Kidney (tissue), 14 donors: ENCODE measurements around the gene ASCL5. TPM values are rescaled to one million over a fixed set of nuclear protein-coding genes. Genes with fewer than 3 reads are reported as not detected.

Source experiments
- DNase-seq, 5 donors: peaks; one replicate each; pipeline ENCODE4 v3.0.0-alpha.2; 2013 to 2020
- FAIRE-seq: peaks from 2 replicates; lab custom pipeline; 2012; peaks lifted over from hg19 to GRCh38; lab: Jason Lieb, UNC
- H3K27ac ChIP-seq, 2 donors: one replicate each; pipeline ENCODE4 v1.7.0; 2013; ENCODE audit warnings: low read depth in 2 of 2, low read length in 2 of 2, inconsistent platforms in 1 of 2
- H3K27me3 ChIP-seq: one replicate; pipeline ENCODE4 v1.7.1; 2013; ENCODE audit warnings: low read length, inconsistent platforms; ENCODE audit not compliant: control insufficient read depth, insufficient read depth
- H3K36me3 ChIP-seq, 3 donors: one replicate each; pipeline versions ENCODE4 v1.7.0 to v1.7.1; 2013; ENCODE audit warnings: low read length in 3 of 3, control low read depth in 1 of 3, inconsistent platforms in 1 of 3; ENCODE audit not compliant: insufficient read depth in 3 of 3, control insufficient read depth in 2 of 3
- H3K4me1 ChIP-seq, 3 donors: one replicate each; pipeline versions ENCODE4 v1.7.0 to v1.7.1; 2013; ENCODE audit warnings: low read length in 3 of 3, inconsistent platforms in 1 of 3, low read depth in 1 of 3; ENCODE audit not compliant: control insufficient read depth in 2 of 3, insufficient read depth in 2 of 3
- H3K4me3 ChIP-seq, 3 donors: one replicate each; pipeline versions ENCODE4 v1.7.0 to v1.8.1; 2013; ENCODE audit warnings: low read length in 3 of 3, control low read depth in 1 of 3, inconsistent platforms in 1 of 3
- H3K9ac ChIP-seq, 3 donors: one replicate each; pipeline versions ENCODE4 v1.7.0 to v1.7.1; 2013; ENCODE audit warnings: low read length in 3 of 3, control low read depth in 1 of 3, inconsistent platforms in 1 of 3
- H3K9me3 ChIP-seq, 3 donors: one replicate each; pipeline versions ENCODE4 v1.7.0 to v1.7.1; 2013; ENCODE audit warnings: low read length in 3 of 3, control low read depth in 1 of 3, inconsistent platforms in 1 of 3; ENCODE audit not compliant: control insufficient read depth in 2 of 3, insufficient read depth in 1 of 3
- intact Hi-C: fragments of 100-400 bp; cut with DNase I; formaldehyde crosslinking; loops from one replicate; pipeline ENCODE4 v1.11.1; 2022
- polyA plus RNA-seq: library from polyadenylated mRNA; stranded (reverse); fragments of 350-450 nt; fragmentation: Illumina TruSeq; extraction: RNeasy Lipid Tissue Mini Kit (QIAGEN cat#74804); gene quantifications from one replicate; pipeline ENCODE4 v1.2.3, GENCODE V29; 2014; ENCODE audit warnings: low read depth, low replicate concordance; ENCODE audit not compliant: insufficient read depth
- total RNA-seq: library from RNA; stranded (reverse); fragmentation: NEBNext Ultra II Directional; extraction: Animal tissue kit (Norgen Biotek cat#: 25700); gene quantifications from one replicate; pipeline ENCODE4 v1.2.1, GENCODE V29; 2021
- TF ChIP-seq, protein P1 (sequence below): IDR thresholded peaks from 3 replicates; pipeline ENCODE4 v1.5.1; 2012; ENCODE audit warnings: mild to moderate bottlenecking, moderate library complexity, borderline replicate concordance; ENCODE audit not compliant: insufficient read depth; ENCODE audit errors: extremely low read depth
- donor health status: control.
- donor health status: control.
- donor health status: control.
- donor health status: control.
- donor health status: control.
- donor health status: DM: yes; HTN: yes; CAD: no.
- donor health status: Normal renal cell carcinoma (clear cell type).

ASCL5 gene
- total and polyA plus RNA-seq, 2 donors from 2014 or later, result not detected

DNA sequence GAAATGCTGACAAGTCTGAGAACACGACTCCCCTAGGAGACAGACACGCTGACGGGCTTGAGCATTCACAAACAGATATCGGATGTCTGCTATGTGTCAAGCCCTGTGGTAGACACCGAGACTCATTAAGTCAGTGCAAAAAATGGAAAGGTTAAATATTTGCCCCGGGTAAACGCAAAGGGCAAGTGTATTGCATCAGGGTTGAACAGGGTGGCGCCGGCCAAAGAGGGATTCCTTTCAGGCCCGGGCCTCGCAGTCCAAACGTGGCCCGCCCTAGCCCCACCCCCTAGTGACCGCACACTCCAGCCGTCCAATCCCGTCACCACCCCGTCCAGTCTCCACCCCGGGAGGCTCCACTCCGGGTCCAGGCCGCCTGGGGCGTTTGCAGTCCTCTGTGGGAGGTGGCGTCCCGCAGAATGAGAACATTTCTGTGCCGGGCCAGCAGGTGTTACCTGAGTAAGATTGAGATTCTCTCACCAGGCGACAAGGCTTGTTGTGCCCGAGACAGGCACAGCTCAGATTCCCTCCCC lies 43.6 kb upstream of the ASCL5 start:
- no peaks in the 10 kb centered on the region for H3K27me3 ChIP-seq
- H3K9ac ChIP-seq, result peak overlapping the region in 2 of 3 donors; percentile 74 to 88
- no peaks in the 10 kb centered on the region for H3K36me3 ChIP-seq
- no peak for FAIRE-seq
- intact Hi-C loops, result no loop called here
- H3K27ac ChIP-seq, result peak overlapping the region; percentile 90 to 92
- DNase-seq, result peak; percentile 97 to 99 (median 98)
- H3K9me3 ChIP-seq, result no peaks in the 10 kb centered on the region
- peak overlapping the region; percentile 66 to 82 (median 72) for H3K4me3 ChIP-seq
- TF ChIP-seq, protein P1, sequence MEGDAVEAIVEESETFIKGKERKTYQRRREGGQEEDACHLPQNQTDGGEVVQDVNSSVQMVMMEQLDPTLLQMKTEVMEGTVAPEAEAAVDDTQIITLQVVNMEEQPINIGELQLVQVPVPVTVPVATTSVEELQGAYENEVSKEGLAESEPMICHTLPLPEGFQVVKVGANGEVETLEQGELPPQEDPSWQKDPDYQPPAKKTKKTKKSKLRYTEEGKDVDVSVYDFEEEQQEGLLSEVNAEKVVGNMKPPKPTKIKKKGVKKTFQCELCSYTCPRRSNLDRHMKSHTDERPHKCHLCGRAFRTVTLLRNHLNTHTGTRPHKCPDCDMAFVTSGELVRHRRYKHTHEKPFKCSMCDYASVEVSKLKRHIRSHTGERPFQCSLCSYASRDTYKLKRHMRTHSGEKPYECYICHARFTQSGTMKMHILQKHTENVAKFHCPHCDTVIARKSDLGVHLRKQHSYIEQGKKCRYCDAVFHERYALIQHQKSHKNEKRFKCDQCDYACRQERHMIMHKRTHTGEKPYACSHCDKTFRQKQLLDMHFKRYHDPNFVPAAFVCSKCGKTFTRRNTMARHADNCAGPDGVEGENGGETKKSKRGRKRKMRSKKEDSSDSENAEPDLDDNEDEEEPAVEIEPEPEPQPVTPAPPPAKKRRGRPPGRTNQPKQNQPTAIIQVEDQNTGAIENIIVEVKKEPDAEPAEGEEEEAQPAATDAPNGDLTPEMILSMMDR, result peak; percentile 4
- H3K4me1 ChIP-seq, result peaks cover 0 to 8% (median 8%) of the 10 kb centered on the region in 3 donors

DNA sequence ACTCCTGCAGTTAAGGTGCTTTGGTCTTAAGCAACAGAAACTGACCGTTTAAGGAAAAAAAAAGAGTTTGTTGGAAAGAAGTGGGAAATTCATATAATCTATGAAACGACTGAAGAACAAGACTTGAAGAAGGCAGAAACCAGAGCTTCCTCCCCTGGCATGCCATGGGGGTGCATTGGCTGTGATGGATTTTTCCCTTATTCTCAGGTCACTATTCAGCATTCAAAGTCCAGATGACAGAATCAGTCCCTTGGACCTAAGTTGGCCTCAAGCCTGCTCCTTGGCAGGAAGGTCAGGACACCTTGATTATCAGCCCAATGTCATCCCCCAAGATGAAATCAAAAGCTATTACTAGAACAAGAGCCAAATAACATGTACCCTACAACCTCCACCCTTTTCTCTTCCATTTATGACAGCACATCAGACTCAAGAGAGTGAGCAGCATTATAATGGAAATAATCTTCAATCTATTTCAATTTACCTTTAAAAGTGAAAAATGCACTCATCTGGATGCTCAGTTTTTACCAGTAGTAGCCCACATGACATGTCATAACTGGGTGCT lies 43.1 kb upstream of the ASCL5 start:
- no peaks in the 10 kb centered on the region for H3K27me3 ChIP-seq
- peak overlapping the region; percentile 50 to 68 for H3K27ac ChIP-seq
- DNase-seq (peak in 1 of 5 donors; percentile 36), FAIRE-seq (no peak)
- intact Hi-C loops, result no loop called here
- peaks cover 0 to 8% (median 8%) of the 10 kb centered on the region in 3 donors for H3K4me1 ChIP-seq
- peak overlapping the region in 2 of 3 donors; percentile 49 to 82 for H3K4me3 ChIP-seq
- no peaks in the 10 kb centered on the region for H3K9me3 ChIP-seq
- H3K9ac ChIP-seq, result peak overlapping the region in 1 of 3 donors; percentile 41
- TF ChIP-seq, protein P1, result no peak
- H3K36me3 ChIP-seq, result no peaks in the 10 kb centered on the region

DNA sequence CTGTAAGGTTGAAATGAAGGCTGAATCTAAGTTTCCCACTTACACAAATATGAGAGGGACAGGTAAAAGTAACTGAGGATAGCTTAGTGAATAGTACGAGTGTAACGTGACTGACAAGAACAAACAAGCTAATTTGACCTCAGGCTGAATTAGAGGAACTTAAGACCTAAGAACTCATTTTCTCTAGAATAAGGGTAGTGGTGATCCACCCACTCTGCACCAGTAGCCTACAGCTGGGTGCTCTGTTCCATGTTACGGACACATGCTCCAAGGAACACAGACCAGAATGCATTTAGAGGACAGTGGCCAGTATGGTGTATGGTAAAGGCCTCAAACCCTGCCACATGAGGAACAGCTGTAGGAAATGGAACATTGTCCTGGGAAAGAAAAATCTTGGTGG lies 42.2 kb upstream of the ASCL5 start:
- intact Hi-C loops, result no loop called here
- TF ChIP-seq, protein P1, result no peak
- peaks cover 0 to 8% (median 8%) of the 10 kb centered on the region in 3 donors for H3K4me1 ChIP-seq
- DNase-seq, result peak in 1 of 5 donors; percentile 16
- H3K36me3 ChIP-seq, result no peaks in the 10 kb centered on the region
- no peak overlapping the region for H3K4me3 ChIP-seq
- FAIRE-seq, result no peak
- no peaks in the 10 kb centered on the region for H3K27me3 ChIP-seq
- H3K9ac ChIP-seq, result no peak overlapping the region
- no peak overlapping the region for H3K27ac ChIP-seq
- no peaks in the 10 kb centered on the region for H3K9me3 ChIP-seq
